K562 (cell line): ENCODE measurements around the gene COPS8. TPM values are rescaled to one million over a fixed set of nuclear protein-coding genes. Genes with fewer than 3 reads are reported as not detected.

Experiments
- ATAC-seq: fragments of 200-7000 bp; cut with Tn5 transposase; 3 replicates; pipeline ENCODE4 v1.9.1; 2020; ENCODE audit warnings: moderate library complexity
- BruUV-seq: library from RNA; stranded (reverse); fragments of 400-500 nt; replicated peaks from 2 replicates; lab custom pipeline; 2021; lab: Mats Ljungman, UMichigan
- CTCF ChIA-PET: fragments of 300-600 bp; formaldehyde crosslinking; extraction: SDS; loops from one replicate; lab custom pipeline; 2021; ENCODE audit warnings: low intra/inter-chr PET ratio; lab: Yijun Ruan, JAX
- POLR2A ChIA-PET: fragments of 300-600, 350-650 bp; sonication (Branson Sonifier 250); formaldehyde crosslinking; extraction: SDS; loops from one replicate; lab custom pipeline; 2021; ENCODE audit warnings: antibody characterized with exemption, inconsistent platforms; lab: Yijun Ruan, JAX
- DNase-seq, 4 experiments: peaks; one replicate each; pipeline versions ENCODE4 v3.0.0 to v3.0.0-alpha.2; 2011 to 2018; ENCODE audit warnings: low spot score in 3 of 4, mixed read lengths in 3 of 4; ENCODE audit errors: extremely low read depth in 1 of 4
- FAIRE-seq: peaks from 2 replicates; lab custom pipeline; 2011; peaks lifted over from hg19 to GRCh38; lab: Jason Lieb, UNC
- H2AFZ ChIP-seq: 2 replicates; pipeline ENCODE4 v1.6.0; 2011; ENCODE audit warnings: low read depth, low read length, control low read depth, inconsistent platforms
- H3K27ac ChIP-seq: fragments of 200-600 bp; 3 replicates; pipeline ENCODE4 v1.8.0; 2011; ENCODE audit warnings: low read depth, mild to moderate bottlenecking, control low read depth, inconsistent platforms, low read length, moderate library complexity, mixed read lengths; ENCODE audit errors: extremely low read depth
- H3K27me3 ChIP-seq, 2 experiments: fragments of 300-600 bp in 1 of 2; 2 replicates in 1 of 2; 3 replicates in 1 of 2; pipeline versions ENCODE4 v1.6.0 to v1.8.0; 2011; ENCODE audit warnings: inconsistent platforms in 2 of 2, low read length in 2 of 2, mild to moderate bottlenecking in 1 of 2, mixed read lengths in 1 of 2, moderate library complexity in 1 of 2; ENCODE audit not compliant: control insufficient read depth in 2 of 2, insufficient read depth in 2 of 2
- H3K36me3 ChIP-seq: fragments of 300-600 bp; 3 replicates; pipeline ENCODE4 v1.8.0; 2011; ENCODE audit warnings: mild to moderate bottlenecking, low read length, inconsistent platforms; ENCODE audit not compliant: control insufficient read depth, insufficient read depth
- H3K4me1 ChIP-seq, 2 experiments: fragments of 200-600 bp in 1 of 2; replicated peaks in 1 of 2; 2 replicates in 1 of 2; 3 replicates in 1 of 2; pipeline versions ENCODE4 v1.5.1 to v1.8.0; 2011; ENCODE audit warnings: inconsistent platforms in 2 of 2, low read length in 2 of 2, mild to moderate bottlenecking in 1 of 2, mixed read lengths in 1 of 2, moderate library complexity in 1 of 2; ENCODE audit not compliant: control insufficient read depth in 2 of 2, insufficient read depth in 2 of 2
- H3K4me2 ChIP-seq: 2 replicates; pipeline ENCODE4 v1.6.1; 2011; ENCODE audit warnings: low read length, control low read depth, inconsistent platforms, mixed read lengths; ENCODE audit not compliant: insufficient read depth
- H3K4me3 ChIP-seq: fragments of 200-600 bp; sonication (generic), shearing (Covaris generic); 2 replicates; pipeline ENCODE4 v1.5.1; 2016; ENCODE audit warnings: control low read depth, inconsistent platforms
- H3K79me2 ChIP-seq: fragments of 200-600 bp; 3 replicates; pipeline ENCODE4 v1.8.0; 2011; ENCODE audit warnings: low read length, inconsistent platforms; ENCODE audit not compliant: control insufficient read depth, insufficient read depth
- H3K9ac ChIP-seq, 2 experiments: 2 replicates each; pipeline versions ENCODE4 v1.6.0 to v1.6.1; 2011; ENCODE audit warnings: low read depth in 2 of 2, low read length in 2 of 2, control low read depth in 1 of 2, inconsistent platforms in 1 of 2, mild to moderate bottlenecking in 1 of 2, mixed read lengths in 1 of 2; ENCODE audit not compliant: insufficient read depth in 1 of 2
- H3K9me1 ChIP-seq: one replicate; pipeline ENCODE4 v1.6.0; 2011; ENCODE audit warnings: inconsistent platforms, mild to moderate bottlenecking, low read length, moderate library complexity; ENCODE audit not compliant: control insufficient read depth, insufficient read depth
- H3K9me3 ChIP-seq: replicated peaks from 2 replicates; pipeline ENCODE4 v1.5.1; 2011; ENCODE audit warnings: low read depth, low read length, inconsistent platforms; ENCODE audit not compliant: control insufficient read depth, insufficient read depth
- H4K20me1 ChIP-seq: replicated peaks from 2 replicates; pipeline ENCODE4 v1.6.1; 2011; ENCODE audit warnings: low read length, inconsistent platforms, mixed read lengths; ENCODE audit not compliant: control insufficient read depth, insufficient read depth
- ARID3B ChIP-seq: fragments of 250-450 bp; sonication (Bioruptor Pico); IDR thresholded peaks from 2 replicates; pipeline ENCODE4 v1.4.0; 2020; ENCODE audit warnings: borderline replicate concordance
- ESRRA ChIP-seq: fragments of 450-650 bp; IDR thresholded peaks from 2 replicates; pipeline ENCODE4 v1.6.1; 2014; ENCODE audit warnings: low read depth, mild to moderate bottlenecking, moderate library complexity, borderline replicate concordance
- HDAC6 ChIP-seq: IDR thresholded peaks from 2 replicates; pipeline ENCODE4 v1.6.1; 2012; ENCODE audit warnings: low read depth, mild to moderate bottlenecking, control low read depth, inconsistent platforms, low read length, moderate library complexity
- HINFP ChIP-seq: fragments of 450-650 bp; conservative IDR thresholded peaks from 2 replicates; pipeline ENCODE4 v1.6.1; 2016; ENCODE audit warnings: missing genetic modification characterization, low read depth, mild to moderate bottlenecking, control low read depth, missing compliant biosample characterization
- HIVEP1 ChIP-seq: fragments of 250-450 bp; sonication (Bioruptor Pico); IDR thresholded peaks from 2 replicates; pipeline ENCODE4 v1.4.0; 2020; ENCODE audit warnings: mild to moderate bottlenecking
- HMBOX1 ChIP-seq: sonication (generic); IDR thresholded peaks from 2 replicates; pipeline ENCODE4 v1.6.1; 2016
- KDM5B ChIP-seq: fragments of 200-600 bp; sonication (generic); IDR thresholded peaks from 2 replicates; pipeline ENCODE4 v1.6.1; 2012; ENCODE audit warnings: low read depth, mild to moderate bottlenecking, moderate library complexity, low read length, control low read depth, inconsistent platforms; ENCODE audit not compliant: insufficient replicate concordance
- LARP7 ChIP-seq: fragments of 450-650 bp; IDR thresholded peaks from 2 replicates; pipeline ENCODE4 v1.6.1; 2016
- SMARCE1 ChIP-seq: fragments of 450-650 bp; IDR thresholded peaks from 2 replicates; pipeline ENCODE4 v1.7.1; 2016; ENCODE audit warnings: mild to moderate bottlenecking
- STAT5B ChIP-seq: fragments of 250-450 bp; sonication (Bioruptor Pico); IDR thresholded peaks from 2 replicates; pipeline ENCODE4 v1.8.0; 2021; ENCODE audit warnings: mild to moderate bottlenecking, inconsistent platforms
- TRIM24 ChIP-seq, 2 experiments: fragments of 450-650 bp; IDR thresholded peaks; 2 replicates each; pipeline ENCODE4 v1.6.1; 2016
- ZNF444 ChIP-seq: fragments of 250-450 bp; sonication (Bioruptor Pico); IDR thresholded peaks from 2 replicates; pipeline ENCODE4 v1.4.0; 2020; ENCODE audit warnings: mild to moderate bottlenecking, moderate library complexity
- ZNF785 ChIP-seq: fragments of 250-450 bp; sonication (Bioruptor Pico); IDR thresholded peaks from 2 replicates; pipeline ENCODE4 v1.4.0; 2020; ENCODE audit warnings: mild to moderate bottlenecking
- WGBS: fragments of 100-300 bp; shearing (Covaris generic); methylation state at CpG from one replicate; pipeline ENCODE4 v1.1.6; 2016; ENCODE audit warnings: low coverage, mixed read lengths; ENCODE audit not compliant: insufficient coverage; ENCODE audit errors: missing lambda C conversion rate; 5-methylcytosine and 5-hydroxymethylcytosine counted together
- in situ Hi-C: fragments of 300-500 bp; cut with MboI; formaldehyde crosslinking; loops from 4 replicates; pipeline ENCODE4 v1.15.0; 2018; ENCODE audit warnings: inconsistent platforms, mixed read lengths
- intact Hi-C: fragments of 100-400 bp; cut with micrococcal nuclease; formaldehyde crosslinking; loops from 2 replicates; pipeline ENCODE4 v1.14.2; 2022
- polyA plus RNA-seq, 8 experiments: library from polyadenylated mRNA; depleted of rRNA in 4 of 8; stranded (reverse) in 5 of 8; unstranded in 3 of 8; fragments of >200 nt; fragmentation: Nextera tagmentation in 2 of 8; fragmentation: Illumina TruSeq in 1 of 8; extraction: Ambion mirVana in 2 of 8; extraction: Trizol in 1 of 8; gene quantifications; 2 replicates each; pipeline versions ENCODE4 v1.2.1 to v1.2.3, GENCODE V29; 2011 to 2014; ENCODE audit warnings: inconsistent platforms in 1 of 8, missing spikeins in 1 of 8
- total RNA-seq, 7 experiments: library from RNA; depleted of rRNA in 6 of 7; stranded (reverse); fragments of >200 nt in 6 of 7; fragmentation: Illumina TruSeq in 2 of 7; extraction: Trizol in 2 of 7; gene quantifications; 2 replicates each; pipeline versions ENCODE4 v1.2.1 to v1.2.3, GENCODE V29; 2011 to 2021; ENCODE audit warnings: low replicate concordance in 1 of 7

COPS8 gene
- total and polyA plus RNA-seq, 9 of the 15 experiments (the other 6 are each of a cell fraction or from before 2014, with no cell fraction given): 28.2 to 97.3 (median 58.9) TPM

DNA sequence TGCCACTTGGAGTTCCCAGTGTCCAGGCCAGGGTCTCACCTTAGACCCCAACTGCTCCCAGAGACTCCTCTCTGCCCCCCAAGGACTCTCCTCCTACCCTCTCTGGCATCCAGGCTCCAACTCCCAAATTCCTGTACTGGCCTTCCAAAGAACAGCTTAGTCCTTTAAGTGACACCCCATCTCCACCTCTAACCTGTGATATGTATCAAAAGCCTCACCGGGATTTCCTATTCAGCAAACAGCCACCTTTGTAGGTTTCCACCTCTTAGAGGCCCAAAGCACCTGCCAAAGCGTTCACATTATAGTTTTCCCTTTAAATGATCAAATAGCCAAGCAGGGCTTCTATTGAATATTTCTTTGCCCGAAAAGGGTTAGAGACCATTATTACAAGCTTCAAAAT lies 2.7 kb upstream of the COPS8 start (continued):
- no peak for TF ChIP-seq KDM5B
- no peak for TF ChIP-seq HINFP (tag)
- no peak for TF ChIP-seq LARP7
- TF ChIP-seq ZNF785: no peak

DNA sequence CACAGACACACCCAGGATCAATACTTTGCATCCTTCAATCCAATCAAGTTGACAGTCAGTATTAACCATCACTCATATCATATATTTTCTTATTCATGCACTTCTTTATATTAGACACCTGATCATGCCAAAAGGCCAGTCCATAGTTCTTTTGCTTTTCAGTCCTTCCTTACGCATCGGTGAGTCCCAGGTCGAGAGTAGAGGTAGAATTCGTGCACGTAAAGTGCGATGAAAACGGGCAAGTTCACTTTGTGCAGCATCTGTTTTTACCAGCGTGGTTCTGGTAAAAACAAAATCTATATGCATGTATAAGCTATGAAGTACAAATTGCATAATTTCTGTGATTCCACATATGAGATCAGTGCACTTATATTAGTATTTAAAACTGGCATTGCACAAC lies 1.2 kb upstream of the COPS8 start:
- H3K9me1 ChIP-seq: no peaks in the 10 kb centered on the region
- FAIRE-seq (no peak), ATAC-seq (no peak), DNase-seq (no peak)
- 93% methylated on average over 8 of the region's 8 CpGs for WGBS
- peaks cover 11% of the 10 kb centered on the region; the same call in 1 of the 3 replicates for H3K36me3 ChIP-seq
- in situ Hi-C loops: no loop called here
- H3K79me2 ChIP-seq: peaks cover 20% of the 10 kb centered on the region
- no peaks in the 10 kb centered on the region for H4K20me1 ChIP-seq
- intact Hi-C loops: no loop called here
- no TSS peak for BruUV-seq
- H3K9me3 ChIP-seq: no peaks in the 10 kb centered on the region
- POLR2A ChIA-PET: no interaction called here
- no peaks in the 10 kb centered on the region for H3K27me3 ChIP-seq
- CTCF ChIA-PET: no interaction called here
- TF ChIP-seq ZNF444 (CRISPR knock-in tag): no peak
- no peak for TF ChIP-seq HMBOX1
- TF ChIP-seq SMARCE1: no peak
- no peak for TF ChIP-seq HIVEP1 (CRISPR knock-in tag)
- no peak for TF ChIP-seq STAT5B (CRISPR knock-in tag)
- TF ChIP-seq HDAC6: no peak
- no peak for TF ChIP-seq ARID3B (CRISPR knock-in tag)
- TF ChIP-seq TRIM24 (IDR thresholded peaks at IDR 0.05): no peak
- TF ChIP-seq ESRRA: no peak
- TF ChIP-seq, all 486 proteins: peak for 0
- Histone ChIP-seq H3K27ac (no peak overlapping the region), H3K4me3 (no peak overlapping the region), H3K4me2 (no peak overlapping the region), H2AFZ (no peak overlapping the region), H3K9ac (no peak overlapping the region), H3K4me1 (peaks cover 0 to 4% of the 10 kb centered on the region in 2 experiments; a peak in 2 of 5 replicates)
